ENCODE data around the gene ABHD16A.

DNA sequence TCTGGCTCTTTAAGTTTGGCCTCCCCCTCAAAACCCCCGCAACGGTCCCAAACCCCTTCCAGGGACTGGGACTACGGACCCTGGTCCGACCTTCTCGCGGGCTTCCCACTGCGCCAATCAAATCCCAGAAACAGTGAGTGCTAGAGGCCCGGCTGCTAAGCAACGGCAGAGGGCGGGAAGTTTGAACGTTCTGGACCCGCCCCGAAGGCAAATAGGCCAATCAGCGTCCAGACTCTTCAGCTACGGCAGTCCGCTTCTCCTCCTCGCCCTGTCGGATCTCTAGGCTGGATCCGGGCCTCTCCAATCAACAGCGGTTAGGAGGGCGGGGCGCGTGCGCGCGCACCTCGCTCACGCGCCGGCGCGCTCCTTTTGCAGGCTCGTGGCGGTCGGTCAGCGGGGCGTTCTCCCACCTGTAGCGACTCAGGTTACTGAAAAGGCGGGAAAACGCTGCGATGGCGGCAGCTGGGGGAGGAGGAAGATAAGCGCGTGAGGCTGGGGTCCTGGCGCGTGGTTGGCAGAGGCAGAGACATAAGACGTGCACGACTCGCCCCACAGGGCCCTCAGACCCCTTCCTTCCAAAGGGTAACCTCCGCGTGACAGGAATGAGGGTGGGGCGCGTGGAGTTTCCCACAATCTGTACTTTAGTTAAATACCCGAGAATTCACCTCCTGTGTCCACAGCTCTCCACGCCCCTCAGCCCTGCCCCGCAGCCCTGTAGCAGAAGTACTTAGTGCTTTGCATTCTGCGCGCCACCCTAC lies 36.7 kb upstream of the ABHD16A start, which contains the start of gene MSH5:
- peak; percentile 69 for TF ChIP-seq POLR2AphosphoS5 (IDR thresholded peaks at IDR 0.05; ENCODE audit: low read depth, low read length)
- TF ChIP-seq POLR2A (IDR thresholded peaks at IDR 0.05; ENCODE audit: low read depth, low read length) = peak; percentile 78

Data from GM12892 (cell line).